ENCODE data around the gene THSD7B.
"Not testable (repeated sequence)": the region's sequence is repeated elsewhere in the genome, so short reads cannot be mapped to it uniquely, and the experiment has no call there.

Gene THSD7B

GRCh38 chr2:137287913-137288639 is 522.7 kb downstream of the THSD7B start:
- no peak for DNase-seq

- DNase-seq, result no peak
Measured at GRCh38 chr2:137291836-137292570, 526.7 kb downstream of the THSD7B start.

GRCh38 chr2:137298377-137298776 is 533.0 kb downstream of the THSD7B start:
- DNase-seq, result no peak

GRCh38 chr2:137300987-137301386 is 535.6 kb downstream of the THSD7B start:
- no peak for DNase-seq

GRCh38 chr2:137302957-137303356 is 537.6 kb downstream of the THSD7B start:
- no peak for DNase-seq

GRCh38 chr2:137316075-137316474 is 550.7 kb downstream of the THSD7B start:
- no peak for DNase-seq

GRCh38 chr2:137321566-137321965 is 556.2 kb downstream of the THSD7B start:
- no peak for DNase-seq

- not testable (repeated sequence) for DNase-seq
Measured at GRCh38 chr2:137331562-137331961, 566.2 kb downstream of the THSD7B start.

- no peak for DNase-seq
Measured at GRCh38 chr2:137333386-137334165, 568.2 kb downstream of the THSD7B start.

- DNase-seq, result no peak
Measured at GRCh38 chr2:137336067-137336466, 570.7 kb downstream of the THSD7B start.

GRCh38 chr2:137339051-137339450 is 573.7 kb downstream of the THSD7B start:
- DNase-seq, result no peak

GRCh38 chr2:137345994-137346393 is 580.6 kb downstream of the THSD7B start:
- no peak for DNase-seq

- DNase-seq, result no peak
Measured at GRCh38 chr2:137348301-137348700, 583.0 kb downstream of the THSD7B start.

GRCh38 chr2:137357634-137358033 is 592.3 kb downstream of the THSD7B start:
- DNase-seq, result no peak

- DNase-seq, result no peak
Measured at GRCh38 chr2:137367361-137367760, 602.0 kb downstream of the THSD7B start.

- no peak for DNase-seq
Measured at GRCh38 chr2:137369106-137369505, 603.8 kb downstream of the THSD7B start.

- DNase-seq, result no peak
Measured at GRCh38 chr2:137379186-137379585, 613.8 kb downstream of the THSD7B start.

- DNase-seq, result no peak
Measured at GRCh38 chr2:137380610-137381009, 615.3 kb downstream of the THSD7B start.

GRCh38 chr2:137381731-137382130 is 616.4 kb downstream of the THSD7B start:
- no peak for DNase-seq

GRCh38 chr2:137383391-137383790 is 618.0 kb downstream of the THSD7B start:
- no peak for DNase-seq

- DNase-seq, result no peak
Measured at GRCh38 chr2:137387044-137387443, 621.7 kb downstream of the THSD7B start.

- no peak for DNase-seq
Measured at GRCh38 chr2:137405496-137405895, 640.2 kb downstream of the THSD7B start.

- no peak for DNase-seq
Measured at GRCh38 chr2:137411585-137411984, 646.2 kb downstream of the THSD7B start.

GRCh38 chr2:137420744-137421143 is 655.4 kb downstream of the THSD7B start:
- no peak for DNase-seq
